GM18951 (cell line): Measurements from ENCODE around the gene IER5L.

Experiments used
- POLR2A ChIP-seq: IDR thresholded peaks from 4 replicates; pipeline ENCODE4 v1.6.1; 2011; ENCODE audit warnings: mild to moderate bottlenecking; ENCODE audit not compliant: insufficient read length, insufficient read depth; ENCODE audit errors: extremely low read depth
- in situ Hi-C: fragments of 300-500 bp; cut with MboI; formaldehyde crosslinking; loops from one replicate; pipeline ENCODE4 v1.12.0; 2022; ENCODE audit warnings: low sequenced_read_pairs, mixed read lengths, inconsistent platforms; ENCODE audit not compliant: unreplicated experiment

The IER5L gene

GRCh38 chr9:129140397-129141065 is 37.5 kb downstream of the IER5L start:
- TF ChIP-seq POLR2A: peak; percentile 9
- in situ Hi-C loops: loop anchor here (25.0 kb wide), 1 partner anchor 647 kb away; no protein-coding TSS in a partner anchor

- in situ Hi-C loops: loop anchor here (25.0 kb wide), 1 partner anchor 647 kb away; no protein-coding TSS in a partner anchor
- TF ChIP-seq POLR2A: peak; percentile 57
Measured at GRCh38 chr9:129139993-129140396, 38.1 kb downstream of the IER5L start.

GRCh38 chr9:129139233-129139992 is 38.6 kb downstream of the IER5L start:
- TF ChIP-seq POLR2A: no peak
- in situ Hi-C loops: loop anchor here (25.0 kb wide), 1 partner anchor 648 kb away; no protein-coding TSS in a partner anchor

- TF ChIP-seq POLR2A: no peak
- in situ Hi-C loops: loop anchor here (25.0 kb wide), 1 partner anchor 649 kb away; no protein-coding TSS in a partner anchor
Measured at GRCh38 chr9:129138476-129139232, 39.4 kb downstream of the IER5L start.

GRCh38 chr9:129138144-129138462 is 40.0 kb downstream of the IER5L start:
- in situ Hi-C loops: loop anchor here (25.0 kb wide), 1 partner anchor 649 kb away; no protein-coding TSS in a partner anchor
- no peak for TF ChIP-seq POLR2A

GRCh38 chr9:129137292-129138143 is 40.5 kb downstream of the IER5L start:
- in situ Hi-C loops: loop anchor here (25.0 kb wide), 1 partner anchor 650 kb away; no protein-coding TSS in a partner anchor
- no peak for TF ChIP-seq POLR2A

GRCh38 chr9:129136446-129137035 is 41.5 kb downstream of the IER5L start:
- no peak for TF ChIP-seq POLR2A
- in situ Hi-C loops: loop anchor here (25.0 kb wide), 1 partner anchor 651 kb away; no protein-coding TSS in a partner anchor

- in situ Hi-C loops: loop anchor here (25.0 kb wide), 1 partner anchor 652 kb away; no protein-coding TSS in a partner anchor
- no peak for TF ChIP-seq POLR2A
Measured at GRCh38 chr9:129135476-129135875, 42.6 kb downstream of the IER5L start.

- in situ Hi-C loops: loop anchor here (5.0 to 25.0 kb wide), 2 partner anchors 479 to 654 kb away; no protein-coding TSS in a partner anchor
- TF ChIP-seq POLR2A: no peak
Measured at GRCh38 chr9:129133082-129133481, 45.0 kb downstream of the IER5L start.

GRCh38 chr9:129131300-129132145 is 46.5 kb downstream of the IER5L start:
- in situ Hi-C loops: loop anchor here (5.0 to 25.0 kb wide), 2 partner anchors 481 to 656 kb away; no protein-coding TSS in a partner anchor
- no peak for TF ChIP-seq POLR2A

GRCh38 chr9:129130791-129131190 is 47.3 kb downstream of the IER5L start:
- TF ChIP-seq POLR2A: no peak
- in situ Hi-C loops: loop anchor here (5.0 to 25.0 kb wide), 2 partner anchors 482 to 657 kb away; no protein-coding TSS in a partner anchor

- in situ Hi-C loops: loop anchor here (5.0 to 25.0 kb wide), 2 partner anchors 482 to 657 kb away; no protein-coding TSS in a partner anchor
Measured at GRCh38 chr9:129130271-129130670, 47.8 kb downstream of the IER5L start.
